AG04449 (cell line): Measurements from ENCODE around the gene GNAS-AS1.
"Not testable (repeated sequence)": the region's sequence is repeated elsewhere in the genome, so short reads cannot be mapped to it uniquely, and the experiment has no call there.

Source experiments
- CTCF ChIA-PET: fragments of 350-600 bp; formaldehyde crosslinking; extraction: SDS; loops from one replicate; lab custom pipeline; 2021; ENCODE audit warnings: antibody characterized with exemption; lab: Yijun Ruan, JAX
- POLR2A ChIA-PET: fragments of 400-600, 350-600 bp; formaldehyde crosslinking; extraction: SDS; loops from one replicate; lab custom pipeline; 2020; ENCODE audit warnings: antibody characterized with exemption, inconsistent platforms; lab: Yijun Ruan, JAX
- DNase-seq: peaks from one replicate; pipeline ENCODE4 v3.0.0-alpha.2; 2010; ENCODE audit warnings: low read depth, low spot score
- H3K4me3 ChIP-seq: 2 replicates; pipeline ENCODE4 v1.5.1; 2011; ENCODE audit warnings: low read depth, mild to moderate bottlenecking, control low read depth, low read length
- CTCF ChIP-seq: IDR thresholded peaks from one replicate; pipeline ENCODE4 v1.5.1; 2011; ENCODE audit warnings: mild to moderate bottlenecking, moderate library complexity, low read length, control low read depth, inconsistent platforms; ENCODE audit not compliant: insufficient read depth; ENCODE audit errors: missing control alignments

The GNAS-AS1 gene

GRCh38 chr20:58833921-58834320 lies 16.8 kb downstream of the GNAS-AS1 start:
- CTCF ChIA-PET: interaction anchor here (1.1 to 1.2 kb wide), 2 partner anchors 12 kb away, joined by 3 read pairs; no protein-coding TSS in a partner anchor
- POLR2A ChIA-PET: no interaction called here
- TF ChIP-seq CTCF: no peak
- no peak for DNase-seq
- H3K4me3 ChIP-seq: no peak overlapping the region

GRCh38 chr20:58832457-58832856 lies 18.2 kb downstream of the GNAS-AS1 start:
- CTCF ChIA-PET: no interaction called here
- DNase-seq: no peak
- POLR2A ChIA-PET: no interaction called here
- TF ChIP-seq CTCF: no peak
- H3K4me3 ChIP-seq: no peak overlapping the region

GRCh38 chr20:58829531-58829941 lies 21.2 kb downstream of the GNAS-AS1 start:
- ChIA-PET CTCF (interaction anchor here (1.2 to 3.6 kb wide), 3 partner anchors 9 to 626 kb away, joined by 3 to 24 read pairs (median 7); no protein-coding TSS in a partner anchor), POLR2A (no interaction called here)
- no peak for DNase-seq
- TF ChIP-seq CTCF: no peak
- H3K4me3 ChIP-seq: no peak overlapping the region

GRCh38 chr20:58828804-58829203 lies 21.9 kb downstream of the GNAS-AS1 start:
- CTCF ChIA-PET: interaction anchor here (1.2 to 3.6 kb wide), 4 partner anchors 10 to 627 kb away, joined by 3 to 24 read pairs (median 6); no protein-coding TSS in a partner anchor
- POLR2A ChIA-PET, DNase-seq, H3K4me3 ChIP-seq: not testable (repeated sequence)

- H3K4me3 ChIP-seq: no peak overlapping the region
- no peak for DNase-seq
- ChIA-PET CTCF (interaction anchor here (1.4 to 3.6 kb wide), 2 partner anchors 9 to 11 kb away, joined by 4 to 24 read pairs; no protein-coding TSS in a partner anchor), POLR2A (no interaction called here)
- no peak for TF ChIP-seq CTCF
Measured at GRCh38 chr20:58828136-58828535, 22.6 kb downstream of the GNAS-AS1 start.

GRCh38 chr20:58826271-58826670 lies 24.4 kb downstream of the GNAS-AS1 start:
- ChIA-PET POLR2A (no interaction called here), CTCF (no interaction called here)
- no peak for DNase-seq
- no peak overlapping the region for H3K4me3 ChIP-seq
- no peak for TF ChIP-seq CTCF

- no peak for TF ChIP-seq CTCF
- POLR2A ChIA-PET: no interaction called here
- DNase-seq: no peak
- CTCF ChIA-PET: no interaction called here
- H3K4me3 ChIP-seq: no peak overlapping the region
Measured at GRCh38 chr20:58825450-58825849, 25.3 kb downstream of the GNAS-AS1 start.
